Measurements from ENCODE around the gene PKHD1.

PKHD1 gene

DNA sequence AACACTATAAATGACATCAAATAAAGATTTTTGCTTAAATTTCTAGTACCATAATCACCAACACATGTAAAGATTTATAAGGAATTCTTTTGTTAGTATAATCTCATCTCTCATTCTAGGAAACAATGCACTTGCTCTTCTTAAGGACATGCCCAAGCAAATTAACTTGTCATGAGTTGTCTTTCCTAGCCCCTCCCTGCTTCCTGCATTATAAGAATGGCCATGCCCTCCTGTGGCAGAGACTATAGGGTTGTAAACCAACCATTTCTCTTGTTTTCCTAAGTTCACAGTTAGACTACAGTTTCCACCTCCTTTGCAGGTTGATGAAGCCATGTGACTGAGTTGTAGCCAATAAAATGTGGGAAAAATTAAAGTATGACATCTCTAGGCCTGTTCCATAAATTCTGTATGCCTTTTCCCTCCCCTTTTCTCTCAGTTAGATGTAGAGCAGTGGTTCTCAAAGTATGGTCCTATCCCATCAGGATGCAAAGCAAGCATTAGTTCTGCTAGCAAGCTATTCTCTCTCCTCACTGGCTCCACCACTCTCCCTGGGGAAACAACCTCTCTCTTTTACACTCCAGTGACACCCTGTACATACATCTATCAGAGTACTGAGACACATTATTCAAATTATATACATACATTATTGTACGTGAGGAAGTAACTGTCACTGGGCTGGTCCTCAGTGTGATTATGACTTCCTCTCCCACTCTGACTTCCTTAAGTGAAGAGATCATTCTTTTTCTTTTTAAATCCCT is 295.0 kb downstream of the PKHD1 start:
- H3K9me3 ChIP-seq (ENCODE audit: control insufficient read depth in 1 of 2, low read length in 2 of 2): no peaks in the 10 kb centered on the region
- no peak overlapping the region for H3K4me3 ChIP-seq (ENCODE audit: low read depth in 1 of 2, low read length in 2 of 2)
- no peaks in the 10 kb centered on the region for H3K36me3 ChIP-seq (ENCODE audit: control insufficient read depth in 1 of 2, insufficient read depth in 2 of 2, low read length in 2 of 2)
- H3K27ac ChIP-seq (ENCODE audit: low read depth, low read length): no peak overlapping the region
- no peaks in the 10 kb centered on the region for H3K27me3 ChIP-seq (ENCODE audit: control insufficient read depth in 1 of 2, insufficient read depth in 2 of 2, low read length in 2 of 2)
- H3K4me1 ChIP-seq (ENCODE audit: control insufficient read depth in 1 of 2, insufficient read depth in 2 of 2, low read length in 2 of 2): no peaks in the 10 kb centered on the region
- no peak overlapping the region for H3K9ac ChIP-seq (ENCODE audit: low read depth in 1 of 2, low read length in 2 of 2)

DNA sequence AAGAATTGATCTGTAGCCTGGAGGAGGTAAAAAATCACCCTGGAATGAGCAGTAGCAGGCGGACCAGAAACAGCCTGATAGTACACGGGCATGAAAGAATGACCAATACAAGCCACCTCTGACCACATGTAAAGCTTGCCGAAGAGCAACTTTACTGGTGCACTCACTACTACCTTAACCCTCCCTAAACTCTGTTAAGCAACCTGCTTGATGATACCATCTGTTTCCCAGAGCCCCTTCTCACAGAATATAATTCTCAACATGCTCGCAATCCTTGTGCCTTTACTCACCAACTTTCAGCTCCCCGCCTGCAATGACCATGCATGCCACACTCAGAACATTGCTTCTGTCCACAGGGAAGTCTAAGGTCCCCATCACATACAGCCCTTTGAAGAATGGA is 296.5 kb downstream of the PKHD1 start:
- Histone ChIP-seq H3K4me1 (ENCODE audit: control insufficient read depth in 1 of 2, insufficient read depth in 2 of 2, low read length in 2 of 2) (no peaks in the 10 kb centered on the region), H3K36me3 (ENCODE audit: control insufficient read depth in 1 of 2, insufficient read depth in 2 of 2, low read length in 2 of 2) (no peaks in the 10 kb centered on the region), H3K27me3 (ENCODE audit: control insufficient read depth in 1 of 2, insufficient read depth in 2 of 2, low read length in 2 of 2) (no peaks in the 10 kb centered on the region), H3K9me3 (ENCODE audit: control insufficient read depth in 1 of 2, low read length in 2 of 2) (no peaks in the 10 kb centered on the region), H3K27ac (ENCODE audit: low read depth, low read length) (no peak overlapping the region), H3K4me3 (ENCODE audit: low read depth in 1 of 2, low read length in 2 of 2) (no peak overlapping the region), H3K9ac (ENCODE audit: low read depth in 1 of 2, low read length in 2 of 2) (no peak overlapping the region)

DNA sequence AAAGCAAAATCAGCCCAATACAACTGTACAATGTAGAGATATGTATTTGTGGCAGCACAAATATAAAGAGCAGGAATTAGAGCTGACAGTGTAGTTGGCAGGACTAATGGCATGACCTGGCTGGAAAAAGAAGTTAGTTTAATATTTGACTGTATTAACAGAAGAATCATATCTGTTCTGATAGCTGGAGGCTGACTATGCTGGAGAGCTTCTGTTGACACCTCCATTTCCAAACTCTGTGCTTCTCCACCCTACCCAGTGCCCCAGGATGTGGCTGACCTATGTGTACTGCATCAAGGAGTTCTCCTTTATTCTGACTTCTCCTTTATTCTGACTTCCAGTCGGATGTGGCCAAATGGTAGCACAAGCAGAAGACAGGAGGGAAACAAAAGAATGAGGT is 299.3 kb downstream of the PKHD1 start:
- no peaks in the 10 kb centered on the region for H3K36me3 ChIP-seq (ENCODE audit: control insufficient read depth in 1 of 2, insufficient read depth in 2 of 2, low read length in 2 of 2)
- no peak overlapping the region for H3K27ac ChIP-seq (ENCODE audit: low read depth, low read length)
- no peaks in the 10 kb centered on the region for H3K9me3 ChIP-seq (ENCODE audit: control insufficient read depth in 1 of 2, low read length in 2 of 2)
- H3K9ac ChIP-seq (ENCODE audit: low read depth in 1 of 2, low read length in 2 of 2): no peak overlapping the region
- no peaks in the 10 kb centered on the region for H3K27me3 ChIP-seq (ENCODE audit: control insufficient read depth in 1 of 2, insufficient read depth in 2 of 2, low read length in 2 of 2)
- no peaks in the 10 kb centered on the region for H3K4me1 ChIP-seq (ENCODE audit: control insufficient read depth in 1 of 2, insufficient read depth in 2 of 2, low read length in 2 of 2)
- H3K4me3 ChIP-seq (ENCODE audit: low read depth in 1 of 2, low read length in 2 of 2): no peak overlapping the region

DNA sequence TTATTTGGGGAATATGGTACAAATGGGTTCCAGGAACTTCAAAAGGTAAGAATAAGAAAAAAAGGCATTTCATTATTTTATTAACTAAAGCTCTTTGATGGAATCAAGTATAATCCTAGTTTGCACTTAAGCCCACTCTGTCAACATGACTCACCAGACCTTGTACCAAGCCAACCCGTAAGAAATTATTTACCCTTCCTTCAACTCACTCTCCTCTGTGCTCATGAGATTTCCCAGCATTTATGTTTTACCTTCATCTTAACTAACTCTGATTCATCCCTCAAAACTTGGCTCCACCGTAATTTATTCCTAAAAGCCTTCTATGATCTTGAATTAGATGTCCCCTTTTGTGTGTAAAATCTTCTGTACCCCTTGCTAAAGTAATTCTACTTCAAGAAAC is 308.7 kb downstream of the PKHD1 start:
- H3K27ac ChIP-seq (ENCODE audit: low read depth, low read length): no peak overlapping the region
- no peak overlapping the region for H3K9ac ChIP-seq (ENCODE audit: low read depth in 1 of 2, low read length in 2 of 2)
- H3K4me3 ChIP-seq (ENCODE audit: low read depth in 1 of 2, low read length in 2 of 2): no peak overlapping the region
- no peaks in the 10 kb centered on the region for H3K27me3 ChIP-seq (ENCODE audit: control insufficient read depth in 1 of 2, insufficient read depth in 2 of 2, low read length in 2 of 2)
- H3K9me3 ChIP-seq (ENCODE audit: control insufficient read depth in 1 of 2, low read length in 2 of 2): no peaks in the 10 kb centered on the region
- no peaks in the 10 kb centered on the region for H3K36me3 ChIP-seq (ENCODE audit: control insufficient read depth in 1 of 2, insufficient read depth in 2 of 2, low read length in 2 of 2)
- no peaks in the 10 kb centered on the region for H3K4me1 ChIP-seq (ENCODE audit: control insufficient read depth in 1 of 2, insufficient read depth in 2 of 2, low read length in 2 of 2)

DNA sequence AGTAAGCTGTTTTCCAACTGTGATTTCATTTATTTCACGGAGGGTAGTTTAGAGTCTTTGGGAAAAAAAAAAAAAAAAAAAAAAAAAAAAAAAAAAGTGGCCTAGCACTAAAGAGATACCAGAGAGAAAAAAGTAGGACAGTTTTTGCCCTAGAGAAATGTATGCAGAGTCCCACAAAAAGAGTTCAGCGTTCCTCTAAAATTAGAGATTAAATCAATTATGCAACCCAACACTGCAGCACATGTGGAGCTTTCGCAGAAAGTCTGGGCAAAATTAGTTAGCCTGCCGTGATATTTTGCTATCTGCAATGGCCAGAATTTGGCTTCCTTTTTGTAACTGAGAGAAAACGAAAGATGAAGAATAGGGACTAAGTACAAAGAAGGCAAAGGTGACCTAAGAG is 309.8 kb downstream of the PKHD1 start:
- no peak overlapping the region for H3K9ac ChIP-seq (ENCODE audit: low read depth in 1 of 2, low read length in 2 of 2)
- no peaks in the 10 kb centered on the region for H3K4me1 ChIP-seq (ENCODE audit: control insufficient read depth in 1 of 2, insufficient read depth in 2 of 2, low read length in 2 of 2)
- no peak overlapping the region for H3K4me3 ChIP-seq (ENCODE audit: low read depth in 1 of 2, low read length in 2 of 2)
- no peaks in the 10 kb centered on the region for H3K27me3 ChIP-seq (ENCODE audit: control insufficient read depth in 1 of 2, insufficient read depth in 2 of 2, low read length in 2 of 2)
- H3K27ac ChIP-seq (ENCODE audit: low read depth, low read length): no peak overlapping the region
- H3K9me3 ChIP-seq (ENCODE audit: control insufficient read depth in 1 of 2, low read length in 2 of 2): no peaks in the 10 kb centered on the region
- H3K36me3 ChIP-seq (ENCODE audit: control insufficient read depth in 1 of 2, insufficient read depth in 2 of 2, low read length in 2 of 2): no peaks in the 10 kb centered on the region

DNA sequence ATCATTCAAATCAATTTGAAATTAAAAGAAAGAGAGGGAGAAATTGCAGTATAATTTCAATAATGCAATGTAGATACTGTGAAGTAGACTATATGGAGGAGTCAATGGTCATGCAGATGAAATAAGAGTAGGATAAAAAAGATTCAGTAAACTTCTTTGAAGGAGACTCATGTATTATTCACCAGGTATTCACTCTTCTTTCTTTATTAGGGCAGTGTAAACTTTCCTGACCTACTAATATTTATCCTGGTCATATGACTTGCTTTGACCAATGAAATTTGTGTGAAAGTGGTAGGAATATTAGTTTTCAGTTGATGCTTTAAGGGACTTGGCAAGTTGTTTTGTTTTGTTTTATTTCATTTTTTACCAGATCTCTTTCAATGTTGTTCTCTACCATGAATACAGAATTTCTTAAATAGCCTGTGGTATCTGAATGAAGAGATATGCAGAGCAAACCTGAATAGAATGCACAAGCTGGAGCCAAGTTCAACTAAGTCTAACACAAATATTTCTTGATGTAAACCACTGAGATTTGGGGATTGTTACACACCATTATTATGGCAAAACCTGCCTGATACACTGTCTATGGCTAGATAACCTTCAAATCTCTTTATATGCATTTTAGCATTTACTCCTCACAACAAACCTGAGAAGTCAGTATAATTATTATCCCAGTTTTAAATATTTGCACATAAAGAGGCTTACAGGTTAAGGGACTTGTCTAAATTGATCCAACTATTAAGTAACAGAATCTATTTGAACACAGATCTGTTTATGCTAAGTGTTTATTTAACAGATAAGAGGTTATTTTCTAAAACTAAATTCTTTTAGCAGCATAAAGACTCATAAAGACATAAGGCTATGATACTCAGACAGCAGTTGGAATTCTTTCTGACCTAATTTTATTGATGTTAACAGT is 311.2 kb downstream of the PKHD1 start:
- Histone ChIP-seq H3K27me3 (ENCODE audit: control insufficient read depth in 1 of 2, insufficient read depth in 2 of 2, low read length in 2 of 2) (no peaks in the 10 kb centered on the region), H3K36me3 (ENCODE audit: control insufficient read depth in 1 of 2, insufficient read depth in 2 of 2, low read length in 2 of 2) (no peaks in the 10 kb centered on the region), H3K9ac (ENCODE audit: low read depth in 1 of 2, low read length in 2 of 2) (no peak overlapping the region), H3K4me1 (ENCODE audit: control insufficient read depth in 1 of 2, insufficient read depth in 2 of 2, low read length in 2 of 2) (no peaks in the 10 kb centered on the region), H3K27ac (ENCODE audit: low read depth, low read length) (no peak overlapping the region), H3K9me3 (ENCODE audit: control insufficient read depth in 1 of 2, low read length in 2 of 2) (no peaks in the 10 kb centered on the region), H3K4me3 (ENCODE audit: low read depth in 1 of 2, low read length in 2 of 2) (no peak overlapping the region)

DNA sequence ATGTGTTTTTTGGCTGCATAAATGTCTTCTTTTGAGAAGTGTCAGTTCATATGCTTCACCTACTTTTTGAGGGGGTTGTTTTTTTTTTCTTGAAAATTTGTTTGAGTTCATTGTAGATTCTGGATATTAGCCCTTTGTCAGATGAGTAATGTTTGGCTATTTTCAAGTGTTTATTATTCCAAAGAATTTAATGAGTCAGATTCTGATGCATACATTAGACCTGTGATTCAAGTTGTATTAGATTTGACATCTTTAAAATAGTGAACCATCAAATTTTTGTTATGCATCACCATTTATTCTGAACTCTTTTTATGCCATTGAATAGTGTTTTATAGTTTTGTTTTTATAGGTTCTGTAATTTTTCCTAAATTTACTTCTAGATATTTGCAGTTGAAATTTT is 319.3 kb downstream of the PKHD1 start:
- no peaks in the 10 kb centered on the region for H3K36me3 ChIP-seq (ENCODE audit: control insufficient read depth in 1 of 2, insufficient read depth in 2 of 2, low read length in 2 of 2)
- H3K27ac ChIP-seq (ENCODE audit: low read depth, low read length): no peak overlapping the region
- H3K4me3 ChIP-seq (ENCODE audit: low read depth in 1 of 2, low read length in 2 of 2): no peak overlapping the region
- H3K4me1 ChIP-seq (ENCODE audit: control insufficient read depth in 1 of 2, insufficient read depth in 2 of 2, low read length in 2 of 2): no peaks in the 10 kb centered on the region
- no peak overlapping the region for H3K9ac ChIP-seq (ENCODE audit: low read depth in 1 of 2, low read length in 2 of 2)
- H3K9me3 ChIP-seq (ENCODE audit: control insufficient read depth in 1 of 2, low read length in 2 of 2): peaks cover 0 to 2% of the 10 kb centered on the region in 2 donors
- H3K27me3 ChIP-seq (ENCODE audit: control insufficient read depth in 1 of 2, insufficient read depth in 2 of 2, low read length in 2 of 2): no peaks in the 10 kb centered on the region

DNA sequence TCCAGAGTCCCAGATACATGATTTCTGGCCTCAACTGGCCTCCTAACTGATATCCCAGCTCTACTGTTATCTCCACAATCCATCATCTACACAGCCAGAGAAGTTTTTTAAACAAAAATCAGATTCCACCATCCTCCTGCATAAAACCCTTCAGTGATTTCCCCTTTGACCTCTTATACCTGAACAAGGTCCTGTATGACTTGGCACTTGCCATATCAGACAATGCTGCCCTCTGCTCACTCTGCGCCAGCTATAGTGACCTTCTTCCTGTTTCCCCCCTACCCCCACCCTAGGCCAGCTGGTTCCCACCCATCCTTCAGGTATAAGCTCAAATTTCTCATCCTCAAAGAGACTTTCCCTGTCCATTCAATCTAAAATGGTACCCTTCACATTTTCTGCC is 322.2 kb downstream of the PKHD1 start:
- Histone ChIP-seq H3K27ac (ENCODE audit: low read depth, low read length) (no peak overlapping the region), H3K27me3 (ENCODE audit: control insufficient read depth in 1 of 2, insufficient read depth in 2 of 2, low read length in 2 of 2) (no peaks in the 10 kb centered on the region), H3K9me3 (ENCODE audit: control insufficient read depth in 1 of 2, low read length in 2 of 2) (peaks cover 0 to 2% of the 10 kb centered on the region in 2 donors), H3K36me3 (ENCODE audit: control insufficient read depth in 1 of 2, insufficient read depth in 2 of 2, low read length in 2 of 2) (no peaks in the 10 kb centered on the region), H3K4me1 (ENCODE audit: control insufficient read depth in 1 of 2, insufficient read depth in 2 of 2, low read length in 2 of 2) (no peaks in the 10 kb centered on the region), H3K4me3 (ENCODE audit: low read depth in 1 of 2, low read length in 2 of 2) (no peak overlapping the region), H3K9ac (ENCODE audit: low read depth in 1 of 2, low read length in 2 of 2) (no peak overlapping the region)

DNA sequence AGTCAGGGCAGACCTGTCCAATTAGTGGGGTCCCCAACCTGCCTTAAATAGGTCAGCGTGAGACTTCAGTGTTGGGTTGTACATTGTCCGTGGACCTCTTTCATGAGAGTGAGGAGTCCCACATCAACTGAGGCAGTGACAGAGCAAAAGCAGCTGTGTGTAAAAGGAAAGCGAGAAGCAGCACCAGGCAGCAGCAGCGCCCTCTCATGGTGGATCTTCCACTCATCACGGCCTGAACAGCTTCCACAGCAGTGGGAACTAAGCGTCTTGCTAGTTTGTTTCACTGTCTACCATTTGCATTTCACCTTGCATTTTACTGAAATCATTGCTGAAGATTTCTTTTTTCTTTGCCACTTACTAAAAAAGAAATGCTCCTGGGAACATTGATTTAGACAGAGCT is 333.8 kb downstream of the PKHD1 start:
- H3K27me3 ChIP-seq (ENCODE audit: control insufficient read depth in 1 of 2, insufficient read depth in 2 of 2, low read length in 2 of 2): no peaks in the 10 kb centered on the region
- H3K4me1 ChIP-seq (ENCODE audit: control insufficient read depth in 1 of 2, insufficient read depth in 2 of 2, low read length in 2 of 2): no peaks in the 10 kb centered on the region
- no peak overlapping the region for H3K9ac ChIP-seq (ENCODE audit: low read depth in 1 of 2, low read length in 2 of 2)
- no peaks in the 10 kb centered on the region for H3K9me3 ChIP-seq (ENCODE audit: control insufficient read depth in 1 of 2, low read length in 2 of 2)
- no peak overlapping the region for H3K27ac ChIP-seq (ENCODE audit: low read depth, low read length)
- H3K4me3 ChIP-seq (ENCODE audit: low read depth in 1 of 2, low read length in 2 of 2): no peak overlapping the region
- no peaks in the 10 kb centered on the region for H3K36me3 ChIP-seq (ENCODE audit: control insufficient read depth in 1 of 2, insufficient read depth in 2 of 2, low read length in 2 of 2)

DNA sequence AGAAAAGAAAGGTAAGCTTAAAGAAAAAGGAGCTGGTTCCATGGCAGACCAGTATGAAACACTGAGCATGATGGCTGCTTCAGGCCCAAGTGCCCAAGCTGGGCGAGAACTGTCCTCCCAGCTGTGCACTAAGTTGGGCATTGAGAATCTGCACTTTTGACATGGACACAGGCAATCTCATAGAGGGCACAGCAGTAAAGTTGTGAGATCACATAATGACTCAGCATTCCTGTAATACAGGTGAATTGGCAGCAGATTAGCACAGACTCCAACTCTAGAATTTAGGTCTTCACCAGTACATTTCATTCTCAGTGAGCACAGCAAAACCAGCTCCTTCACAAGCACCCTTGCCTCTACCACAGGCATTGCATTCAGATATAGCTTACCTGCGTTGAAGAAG is 343.4 kb downstream of the PKHD1 start:
- H3K9me3 ChIP-seq (ENCODE audit: control insufficient read depth in 1 of 2, low read length in 2 of 2): no peaks in the 10 kb centered on the region
- H3K4me3 ChIP-seq (ENCODE audit: low read depth in 1 of 2, low read length in 2 of 2): no peak overlapping the region
- no peak overlapping the region for H3K9ac ChIP-seq (ENCODE audit: low read depth in 1 of 2, low read length in 2 of 2)
- H3K36me3 ChIP-seq (ENCODE audit: control insufficient read depth in 1 of 2, insufficient read depth in 2 of 2, low read length in 2 of 2): no peaks in the 10 kb centered on the region
- no peak overlapping the region for H3K27ac ChIP-seq (ENCODE audit: low read depth, low read length)
- H3K4me1 ChIP-seq (ENCODE audit: control insufficient read depth in 1 of 2, insufficient read depth in 2 of 2, low read length in 2 of 2): no peaks in the 10 kb centered on the region
- H3K27me3 ChIP-seq (ENCODE audit: control insufficient read depth in 1 of 2, insufficient read depth in 2 of 2, low read length in 2 of 2): no peaks in the 10 kb centered on the region
